Measurements from ENCODE around the gene DNAAF8.

Gene DNAAF8

GRCh38 chr16:4695473-4696171 is 38.7 kb upstream of the DNAAF8 start:
- FAIRE-seq, result no peak

GRCh38 chr16:4696172-4696904 is 38.0 kb upstream of the DNAAF8 start:
- FAIRE-seq, result no peak

GRCh38 chr16:4696905-4697847 is 37.2 kb upstream of the DNAAF8 start:
- FAIRE-seq, result no peak

- FAIRE-seq, result no peak
These were observed 36.5 kb upstream of the DNAAF8 start for GRCh38 chr16:4697848-4698291.

- FAIRE-seq, result no peak
These were observed 35.9 kb upstream of the DNAAF8 start for GRCh38 chr16:4698321-4699045.

- no peak for FAIRE-seq
These were observed 35.2 kb upstream of the DNAAF8 start for GRCh38 chr16:4699046-4699556.

GRCh38 chr16:4700380-4700996 is 33.8 kb upstream of the DNAAF8 start:
- no peak for FAIRE-seq

GRCh38 chr16:4700997-4701743 is 33.2 kb upstream of the DNAAF8 start:
- FAIRE-seq, result no peak

GRCh38 chr16:4701791-4702465 is 32.4 kb upstream of the DNAAF8 start:
- FAIRE-seq, result no peak

- FAIRE-seq, result no peak
These were observed 31.9 kb upstream of the DNAAF8 start for GRCh38 chr16:4702466-4702808.

- FAIRE-seq, result no peak
These were observed 30.4 kb upstream of the DNAAF8 start for GRCh38 chr16:4703906-4704305.

GRCh38 chr16:4704491-4704890 is 29.8 kb upstream of the DNAAF8 start:
- no peak for FAIRE-seq

GRCh38 chr16:4704913-4705312 is 29.4 kb upstream of the DNAAF8 start:
- no peak for FAIRE-seq

GRCh38 chr16:4706871-4707270 is 27.5 kb upstream of the DNAAF8 start:
- FAIRE-seq, result no peak

GRCh38 chr16:4709481-4709880 is 24.9 kb upstream of the DNAAF8 start:
- FAIRE-seq, result no peak

GRCh38 chr16:4713663-4714501 is 20.5 kb upstream of the DNAAF8 start:
- no peak for FAIRE-seq

GRCh38 chr16:4714996-4715395 is 19.3 kb upstream of the DNAAF8 start:
- no peak for FAIRE-seq

- FAIRE-seq, result no peak
These were observed 15.9 kb upstream of the DNAAF8 start for GRCh38 chr16:4718466-4718865.

GRCh38 chr16:4723071-4723767 is 11.1 kb upstream of the DNAAF8 start:
- no peak for FAIRE-seq

All from endometrium (tissue), 2 donors.